ENCODE data around the gene TMEM88.

The TMEM88 gene

DNA sequence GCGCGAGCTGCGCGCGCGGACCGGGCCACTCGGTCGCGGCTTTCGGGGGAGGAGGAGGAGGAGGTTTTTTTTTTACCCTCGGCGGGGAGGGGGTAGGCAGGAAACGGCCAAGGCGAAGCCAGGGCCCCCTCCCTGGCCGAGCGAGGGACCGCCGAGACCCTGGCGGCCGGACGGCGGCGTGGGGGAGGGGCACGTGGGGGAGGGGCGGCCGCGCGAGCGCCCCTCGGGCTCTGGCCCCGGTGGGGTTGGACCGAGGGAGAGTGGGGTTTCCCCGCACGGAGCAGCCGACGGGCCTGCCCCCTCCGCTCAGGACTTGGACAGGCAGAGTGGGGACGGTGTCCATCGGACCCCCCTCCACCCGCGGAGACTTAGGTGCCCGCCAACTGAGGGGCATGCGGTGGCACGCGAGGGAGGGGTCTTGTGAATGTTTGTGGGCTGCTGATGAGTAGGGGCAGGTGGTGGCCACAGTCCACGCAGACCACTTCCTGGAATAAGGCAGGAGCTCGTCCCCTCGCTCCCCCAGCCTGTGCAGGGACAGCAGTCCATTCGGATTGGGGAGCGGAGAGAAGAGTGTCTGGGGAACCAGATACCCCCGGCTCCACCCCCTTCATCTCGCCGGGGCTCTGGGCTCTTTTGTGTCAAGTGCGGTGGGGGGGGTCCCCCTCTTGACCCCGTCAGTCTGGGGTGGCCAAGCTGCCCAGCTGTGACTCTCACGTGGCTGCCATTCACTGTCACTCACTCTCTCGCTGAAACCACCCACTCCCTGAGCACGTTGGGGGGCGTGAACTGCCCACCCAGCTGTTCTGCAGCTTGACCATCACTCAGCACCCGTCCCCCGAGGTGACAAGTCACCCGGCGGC is 30.7 kb downstream of the TMEM88 start:
- DNase-seq (ENCODE audit: low read depth): peak; percentile 18

DNA sequence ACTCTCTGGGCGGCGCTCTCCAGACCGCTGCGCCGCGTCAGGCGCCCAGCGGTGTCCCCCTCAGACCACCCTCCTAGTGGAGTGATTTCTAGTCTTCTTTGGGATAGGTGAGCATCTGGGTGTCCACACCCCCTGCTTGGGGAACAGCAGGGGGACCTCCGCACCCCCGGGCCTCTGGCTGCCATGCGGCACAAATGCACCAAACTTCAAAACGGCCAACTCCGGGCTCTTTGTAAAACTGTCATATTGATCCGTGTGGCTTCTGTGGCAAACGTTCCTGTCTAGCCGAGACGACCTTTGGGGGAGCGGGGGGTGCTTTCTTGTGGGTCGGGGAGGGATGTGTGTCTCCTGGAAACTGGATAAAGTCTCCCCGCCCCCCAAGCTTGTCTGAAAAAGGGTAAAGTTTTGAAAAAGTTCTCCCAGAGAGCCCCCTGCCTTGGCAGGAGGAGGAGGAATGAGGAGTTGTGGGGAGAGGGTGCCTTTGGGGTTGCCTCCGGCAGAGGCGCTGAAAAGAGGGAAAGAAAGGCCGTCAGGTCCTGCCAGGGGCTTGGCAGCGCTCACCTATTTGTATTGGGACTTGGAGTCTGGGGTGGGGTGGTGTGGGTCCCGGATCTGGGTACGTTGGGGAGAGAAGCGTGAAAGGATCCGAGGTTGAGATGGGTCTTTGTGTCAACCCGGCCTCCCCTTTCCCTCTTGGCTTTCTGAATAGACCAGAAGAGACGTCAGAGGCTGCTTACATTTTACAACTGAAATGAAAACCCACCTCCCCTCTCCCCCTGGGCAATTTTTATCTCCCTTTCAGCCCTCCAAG is 31.6 kb downstream of the TMEM88 start:
- DNase-seq (ENCODE audit: low read depth): peak; percentile 36

DNA sequence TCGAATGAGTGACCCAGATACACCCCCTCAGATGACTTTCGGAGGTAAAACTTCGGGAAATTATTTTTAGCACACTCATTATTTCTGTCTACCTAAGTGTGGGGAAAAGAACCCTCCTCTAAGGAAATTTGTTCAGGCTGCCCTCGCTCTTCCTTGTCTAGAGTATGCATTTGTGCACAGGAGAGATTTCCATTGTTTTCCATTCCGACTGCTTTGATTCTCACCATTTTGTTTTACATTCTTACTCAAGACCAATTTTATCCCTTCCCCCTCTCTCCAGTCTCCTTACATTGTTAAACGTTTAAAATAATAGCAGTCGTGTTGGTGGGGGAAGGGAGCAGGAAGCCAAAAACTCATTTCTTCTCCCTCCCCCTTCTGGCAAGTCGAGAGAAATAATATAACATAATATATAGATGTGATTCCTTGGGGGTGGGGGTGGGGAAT is 32.2 kb downstream of the TMEM88 start:
- no peak for DNase-seq (ENCODE audit: low read depth)

DNA sequence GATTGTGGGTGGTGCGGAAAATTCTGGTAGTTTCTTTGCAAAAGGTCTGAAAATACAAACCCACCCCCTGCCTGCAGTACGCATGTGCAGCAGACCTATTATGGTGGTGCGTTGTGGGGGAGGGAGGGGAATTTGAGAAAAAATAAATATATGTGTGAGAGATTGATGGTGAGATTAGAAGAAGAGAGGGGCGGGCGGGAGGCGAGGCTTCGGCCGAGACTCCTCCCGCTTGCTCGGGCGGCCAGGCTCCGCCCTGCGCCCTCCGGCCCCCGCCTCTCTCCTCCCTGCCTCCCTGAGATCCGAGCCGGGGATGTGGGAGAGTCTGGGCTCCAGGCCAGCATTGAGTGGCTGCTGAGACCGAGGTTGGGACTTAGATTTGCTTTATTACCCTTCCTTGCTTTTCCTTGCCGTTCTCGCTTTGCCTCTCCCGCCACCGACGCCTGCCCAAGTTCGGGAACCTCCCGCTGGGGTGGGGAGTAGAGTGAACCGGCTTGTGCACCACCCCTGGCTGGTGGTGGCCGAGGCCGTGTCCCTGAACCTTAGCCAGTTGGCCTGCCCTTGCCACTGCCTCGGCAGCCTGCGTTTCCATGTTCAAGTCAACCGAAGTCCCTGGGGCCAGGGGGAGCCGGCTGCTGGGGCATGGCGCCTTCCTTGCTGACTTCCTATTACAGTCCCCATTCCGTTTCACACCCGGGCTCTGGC is 32.8 kb downstream of the TMEM88 start:
- DNase-seq (ENCODE audit: low read depth): peak; percentile 79

DNA sequence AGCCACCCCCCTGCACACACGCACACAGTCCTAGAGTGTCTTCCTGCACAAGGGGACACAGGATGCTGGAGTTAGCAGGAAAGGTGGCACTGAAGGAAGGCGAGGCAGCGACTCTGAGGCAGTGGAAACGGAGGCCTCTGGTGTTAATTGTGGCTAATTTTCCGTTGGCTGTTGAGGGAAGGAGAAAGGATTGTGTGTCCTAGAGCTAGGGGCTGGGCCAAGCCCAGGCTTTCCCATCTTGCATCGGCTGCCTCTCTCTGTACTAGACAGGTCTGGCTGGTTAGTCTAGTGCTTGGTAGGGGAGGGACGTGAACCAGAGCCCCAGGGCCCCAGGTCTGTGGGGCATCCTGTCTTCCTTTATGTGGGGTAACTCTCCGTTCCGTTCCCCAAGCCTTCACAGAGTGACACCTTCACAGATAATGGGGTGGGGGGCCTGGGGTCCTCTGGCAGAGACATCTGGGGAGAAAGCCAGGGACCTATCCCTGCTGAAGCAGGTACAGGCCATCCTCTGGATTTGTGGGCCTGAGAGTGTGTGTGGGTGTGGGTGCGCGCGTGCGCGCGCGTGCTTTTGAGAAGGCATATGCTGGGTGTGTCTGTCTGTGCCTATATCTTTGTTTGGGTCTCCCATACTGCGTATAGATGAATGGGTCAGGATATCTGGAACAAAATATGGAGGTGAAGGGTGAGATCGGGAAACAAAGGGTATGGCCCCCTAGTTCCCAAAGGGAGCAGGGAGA is 33.5 kb downstream of the TMEM88 start, which contains the start of gene CHD3:
Gene CHD3, plus strand, starts transcription at position 606 of the 737 bp plus-strand sequence. CDS start 212 bp downstream, outside the sequence.
- no peak for DNase-seq (ENCODE audit: low read depth)

DNA sequence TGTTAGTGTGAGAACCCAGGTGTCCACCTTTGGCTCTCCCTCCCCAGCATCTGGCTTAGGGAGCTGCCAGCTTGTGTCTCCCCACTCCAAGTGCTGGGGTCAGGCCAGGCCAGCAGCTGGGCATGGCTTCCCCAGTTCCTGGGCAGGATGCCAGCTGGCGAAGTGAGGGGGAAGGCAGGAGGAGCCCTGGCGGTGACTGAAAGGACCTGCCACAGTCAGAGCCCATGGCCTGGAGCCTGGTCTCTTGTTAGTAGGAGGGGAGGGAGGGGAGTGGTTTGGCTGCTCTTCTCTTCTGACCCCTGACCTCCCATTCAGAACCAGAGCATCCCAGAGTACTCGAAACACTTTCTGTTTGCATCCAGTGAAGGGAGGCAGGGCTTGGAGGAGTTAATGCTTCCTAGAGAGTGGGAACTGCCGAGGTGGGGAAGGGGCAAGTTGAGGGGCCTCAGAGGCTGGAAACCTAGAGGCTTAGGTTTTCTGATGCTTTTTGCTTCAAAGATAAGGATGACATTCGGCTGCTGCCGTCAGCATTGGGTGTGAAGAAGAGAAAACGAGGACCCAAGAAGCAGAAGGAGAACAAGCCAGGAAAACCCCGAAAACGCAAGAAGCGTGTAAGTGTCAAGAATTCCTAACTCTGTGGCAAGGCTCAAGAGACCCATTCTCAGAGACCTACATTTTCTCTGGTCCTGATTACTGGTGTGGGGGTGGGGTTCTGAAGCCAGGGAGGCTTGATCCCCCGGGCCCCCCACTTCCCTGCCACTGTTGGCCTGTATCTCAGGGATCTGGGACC is 34.5 kb downstream of the TMEM88 start:
- peak; percentile 10 for DNase-seq (ENCODE audit: low read depth)

DNA sequence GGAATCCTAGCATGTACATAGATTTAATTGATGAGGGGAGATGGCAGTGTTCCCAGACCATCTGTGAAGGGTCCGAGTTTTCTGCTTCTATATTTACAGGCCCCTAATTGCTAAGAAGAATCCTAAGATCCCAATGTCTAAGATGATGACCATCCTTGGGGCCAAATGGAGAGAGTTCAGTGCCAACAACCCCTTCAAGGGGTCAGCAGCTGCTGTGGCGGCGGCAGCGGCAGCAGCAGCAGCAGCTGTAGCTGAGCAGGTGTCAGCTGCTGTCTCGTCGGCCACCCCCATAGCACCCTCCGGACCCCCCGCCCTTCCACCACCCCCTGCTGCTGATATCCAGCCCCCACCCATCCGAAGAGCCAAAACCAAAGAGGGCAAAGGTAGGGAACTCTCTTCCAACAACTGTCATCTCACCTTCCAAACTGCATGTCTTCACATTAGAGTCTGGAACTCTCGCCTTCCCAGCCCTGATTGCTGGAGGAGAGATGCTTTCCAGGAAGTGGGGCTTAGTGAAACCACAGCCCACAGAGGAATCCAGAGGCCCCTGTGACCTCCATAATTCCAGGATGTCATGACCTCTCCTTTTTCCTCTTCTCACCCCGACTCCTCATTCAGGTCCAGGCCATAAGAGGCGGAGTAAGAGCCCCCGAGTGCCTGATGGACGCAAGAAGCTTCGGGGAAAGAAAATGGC is 38.5 kb downstream of the TMEM88 start:
- DNase-seq (ENCODE audit: low read depth): no peak

DNA sequence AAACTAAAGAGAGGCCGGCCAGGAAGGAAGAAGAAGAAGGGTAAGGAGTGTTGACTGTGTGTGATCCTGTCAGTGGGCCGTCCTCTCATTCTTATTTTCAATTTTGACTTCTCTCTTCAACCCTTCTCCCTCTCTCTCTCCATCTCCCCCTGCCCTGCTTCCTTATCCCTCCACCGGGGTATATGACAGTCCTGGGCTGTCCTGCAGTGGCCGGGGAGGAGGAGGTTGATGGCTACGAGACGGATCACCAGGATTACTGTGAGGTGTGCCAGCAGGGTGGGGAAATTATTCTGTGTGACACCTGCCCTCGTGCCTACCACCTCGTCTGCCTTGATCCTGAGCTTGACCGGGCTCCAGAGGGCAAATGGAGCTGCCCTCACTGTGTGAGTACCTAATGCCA is 39.4 kb downstream of the TMEM88 start:
- no peak for DNase-seq (ENCODE audit: low read depth)

DNA sequence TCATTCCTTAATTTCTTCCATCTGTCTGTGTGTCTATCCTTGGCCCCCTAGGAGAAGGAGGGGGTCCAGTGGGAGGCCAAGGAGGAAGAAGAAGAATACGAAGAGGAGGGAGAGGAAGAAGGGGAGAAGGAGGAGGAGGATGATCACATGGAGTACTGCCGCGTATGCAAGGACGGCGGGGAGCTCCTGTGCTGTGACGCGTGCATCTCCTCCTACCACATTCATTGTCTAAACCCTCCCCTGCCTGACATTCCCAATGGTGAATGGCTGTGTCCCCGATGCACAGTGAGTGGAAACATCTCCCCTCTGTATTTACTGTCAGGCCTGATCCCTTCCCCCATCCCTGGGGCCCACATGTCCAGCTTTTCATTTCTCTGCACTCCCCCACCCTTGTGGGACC is 40.0 kb downstream of the TMEM88 start:
- DNase-seq (ENCODE audit: low read depth): no peak

DNA sequence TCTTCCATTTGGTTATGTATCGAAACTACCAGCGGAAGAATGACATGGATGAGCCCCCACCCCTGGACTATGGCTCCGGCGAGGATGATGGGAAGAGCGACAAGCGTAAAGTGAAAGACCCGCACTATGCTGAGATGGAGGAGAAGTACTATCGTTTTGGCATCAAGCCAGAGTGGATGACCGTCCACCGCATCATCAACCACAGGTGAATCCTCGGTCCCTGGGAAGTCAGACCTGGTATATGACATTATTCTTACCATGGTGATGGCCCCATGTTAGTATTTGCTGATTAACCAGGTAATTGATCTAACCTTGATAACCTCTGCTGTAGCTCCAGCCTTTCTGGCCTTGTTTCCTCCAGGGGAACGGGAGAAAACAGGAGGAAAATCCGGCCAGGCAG is 42.2 kb downstream of the TMEM88 start:
- no peak for DNase-seq (ENCODE audit: low read depth)

DNA sequence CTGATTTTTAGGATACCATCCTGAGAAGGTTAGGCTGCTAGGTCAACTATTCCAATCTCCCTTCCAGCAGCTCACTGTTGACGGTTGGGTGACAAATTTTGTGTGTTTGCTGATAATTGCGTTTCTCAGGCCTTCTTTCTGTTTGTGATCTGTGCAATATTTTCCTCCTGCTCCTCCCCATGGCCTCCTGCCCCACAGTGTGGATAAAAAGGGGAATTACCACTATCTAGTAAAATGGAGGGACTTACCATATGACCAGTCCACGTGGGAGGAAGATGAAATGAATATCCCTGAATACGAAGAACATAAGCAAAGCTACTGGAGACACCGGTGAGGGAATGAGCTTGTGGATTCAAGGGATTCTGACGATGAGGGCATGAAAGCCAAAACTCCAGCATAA is 42.9 kb downstream of the TMEM88 start:
- DNase-seq (ENCODE audit: low read depth): no peak

DNA sequence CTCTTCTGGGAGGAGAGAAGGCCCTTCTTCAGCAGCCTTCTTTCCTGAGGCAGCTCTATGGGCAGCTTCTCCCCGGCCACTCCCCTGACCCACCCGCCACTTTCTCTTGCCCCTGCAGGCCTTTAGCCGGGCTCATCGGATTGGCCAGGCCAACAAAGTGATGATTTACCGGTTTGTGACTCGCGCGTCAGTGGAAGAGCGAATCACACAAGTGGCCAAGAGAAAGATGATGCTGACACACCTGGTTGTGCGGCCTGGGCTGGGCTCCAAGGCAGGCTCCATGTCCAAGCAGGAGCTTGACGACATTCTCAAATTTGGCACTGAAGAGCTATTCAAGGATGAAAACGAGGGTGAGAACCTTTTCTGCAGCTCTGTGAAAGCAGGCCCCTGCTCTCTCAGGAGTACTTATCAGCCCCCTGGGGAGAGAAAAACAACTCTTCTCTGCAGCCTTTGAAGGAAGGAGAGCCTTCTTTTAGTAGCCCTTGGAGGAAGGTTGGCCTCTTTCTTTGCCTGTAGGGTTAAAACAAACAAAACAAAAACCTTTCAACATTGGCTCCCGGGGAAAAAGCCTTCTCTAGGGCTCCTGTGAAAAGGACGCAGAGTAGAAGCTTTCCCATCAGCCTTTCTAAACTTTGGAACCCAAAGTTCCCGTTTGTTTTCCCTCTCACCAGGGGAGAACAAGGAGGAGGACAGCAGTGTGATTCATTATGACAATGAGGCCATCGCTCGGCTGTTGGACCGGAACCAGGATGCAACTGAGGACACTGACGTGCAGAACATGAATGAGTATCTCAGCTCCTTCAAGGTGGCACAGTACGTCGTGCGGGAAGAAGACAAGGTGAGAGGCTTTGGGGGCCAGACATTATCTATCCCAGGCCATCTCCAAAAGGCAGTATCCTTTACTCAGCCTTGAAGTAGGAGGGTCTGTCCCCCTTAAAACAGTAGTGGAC is 48.6 kb downstream of the TMEM88 start:
- DNase-seq (ENCODE audit: low read depth): no peak
